HG02973 (cell line): ENCODE results near the gene RIMS4.

Experiments used
- ATAC-seq: cut with Tn5 transposase; IDR thresholded peaks from one replicate; pipeline ENCODE4 v1.9.1; 2021; ENCODE audit warnings: moderate library complexity; ENCODE audit not compliant: unreplicated experiment

The RIMS4 gene

DNA sequence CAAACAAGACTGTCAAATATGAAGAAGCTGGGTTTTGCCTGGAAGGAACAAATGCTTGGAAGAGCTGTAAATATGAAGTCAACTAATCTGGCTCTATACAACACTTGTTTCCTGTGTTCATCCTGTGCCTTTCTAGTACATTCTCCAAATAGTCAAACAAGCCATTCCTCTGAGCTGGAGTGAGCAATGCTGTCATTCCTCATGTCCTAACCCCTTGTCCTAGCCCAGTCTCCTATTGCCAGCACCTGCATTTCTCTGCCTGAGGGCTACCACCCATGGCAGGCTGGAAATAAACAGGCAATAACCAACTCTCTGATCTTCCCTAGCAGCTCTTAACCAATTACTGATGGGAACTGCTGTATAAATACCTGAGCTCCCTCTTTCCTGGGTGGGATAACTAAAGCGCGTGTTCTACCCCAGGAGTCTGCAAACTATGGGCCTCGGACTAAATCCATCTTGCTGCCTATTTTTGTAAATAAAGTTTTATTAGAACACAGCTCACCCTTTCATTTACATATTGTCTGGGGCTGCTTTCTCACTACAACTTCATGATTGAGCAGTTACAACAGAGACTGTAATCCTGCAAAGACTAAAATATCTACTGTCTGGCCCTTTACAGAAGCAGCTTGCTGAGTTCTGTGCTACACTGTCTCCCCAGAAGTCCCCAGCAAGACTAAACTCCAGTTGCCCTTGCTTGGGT lies 13.4 kb downstream of the RIMS4 start:
- no peak for ATAC-seq

DNA sequence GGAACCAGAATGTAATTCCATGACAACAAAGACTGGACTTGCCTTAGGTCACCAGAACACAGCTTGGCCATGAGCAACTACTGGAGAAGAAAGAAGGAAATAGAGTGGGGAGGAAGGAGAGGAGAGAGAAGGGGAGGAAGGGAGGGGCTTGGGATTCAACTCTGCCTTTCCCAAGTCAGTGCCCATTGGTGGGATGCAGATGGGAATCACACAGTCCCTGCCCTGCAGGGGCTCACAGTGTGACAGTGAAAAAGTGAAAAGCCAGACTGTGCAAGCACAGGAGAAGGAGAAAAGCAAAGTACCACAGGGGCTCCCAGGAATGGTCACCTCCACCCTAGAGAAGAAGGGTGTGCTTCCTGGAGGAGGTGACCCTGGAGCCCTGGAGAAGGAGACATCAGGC lies 14.0 kb downstream of the RIMS4 start:
- ATAC-seq, result no peak

DNA sequence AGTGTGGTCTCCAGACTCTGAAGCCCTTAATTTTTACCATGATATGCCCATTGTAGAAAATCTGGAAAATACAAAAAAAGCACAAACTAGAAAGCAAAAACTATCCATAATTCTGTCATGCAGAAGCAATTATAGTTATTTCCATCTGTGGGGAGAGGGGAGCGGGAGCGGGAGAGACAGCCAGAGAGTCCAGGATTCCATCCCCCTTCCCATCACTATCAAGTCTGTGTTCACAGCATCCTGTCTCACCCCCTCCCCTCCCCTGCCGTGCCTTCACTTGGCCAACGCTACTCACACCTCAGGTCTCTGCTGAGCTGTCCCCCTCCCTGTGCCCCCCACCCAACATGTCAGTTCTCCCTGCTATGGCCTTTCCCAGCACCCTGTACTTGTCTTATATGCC lies 14.5 kb downstream of the RIMS4 start:
- no peak for ATAC-seq

DNA sequence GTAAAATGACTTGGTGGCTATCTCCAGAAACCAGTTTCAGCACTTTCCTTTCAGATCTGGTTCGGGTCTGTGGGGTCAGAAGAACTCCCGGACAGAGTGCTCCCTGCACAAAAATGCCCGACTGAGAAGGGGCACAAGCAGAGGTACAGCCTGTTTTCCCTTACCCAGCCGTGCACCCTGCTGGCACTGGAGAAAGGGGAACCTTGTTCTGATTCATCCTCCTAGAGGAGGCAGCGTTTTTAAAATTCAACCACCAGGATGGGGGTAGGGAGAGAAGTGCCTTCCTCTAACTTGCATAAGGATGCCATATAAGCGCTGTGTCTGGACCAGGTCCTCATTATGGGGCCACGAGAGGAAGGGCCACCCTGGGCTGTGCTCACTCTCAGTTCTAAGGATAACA lies 17.6 kb downstream of the RIMS4 start:
- ATAC-seq, result no peak

DNA sequence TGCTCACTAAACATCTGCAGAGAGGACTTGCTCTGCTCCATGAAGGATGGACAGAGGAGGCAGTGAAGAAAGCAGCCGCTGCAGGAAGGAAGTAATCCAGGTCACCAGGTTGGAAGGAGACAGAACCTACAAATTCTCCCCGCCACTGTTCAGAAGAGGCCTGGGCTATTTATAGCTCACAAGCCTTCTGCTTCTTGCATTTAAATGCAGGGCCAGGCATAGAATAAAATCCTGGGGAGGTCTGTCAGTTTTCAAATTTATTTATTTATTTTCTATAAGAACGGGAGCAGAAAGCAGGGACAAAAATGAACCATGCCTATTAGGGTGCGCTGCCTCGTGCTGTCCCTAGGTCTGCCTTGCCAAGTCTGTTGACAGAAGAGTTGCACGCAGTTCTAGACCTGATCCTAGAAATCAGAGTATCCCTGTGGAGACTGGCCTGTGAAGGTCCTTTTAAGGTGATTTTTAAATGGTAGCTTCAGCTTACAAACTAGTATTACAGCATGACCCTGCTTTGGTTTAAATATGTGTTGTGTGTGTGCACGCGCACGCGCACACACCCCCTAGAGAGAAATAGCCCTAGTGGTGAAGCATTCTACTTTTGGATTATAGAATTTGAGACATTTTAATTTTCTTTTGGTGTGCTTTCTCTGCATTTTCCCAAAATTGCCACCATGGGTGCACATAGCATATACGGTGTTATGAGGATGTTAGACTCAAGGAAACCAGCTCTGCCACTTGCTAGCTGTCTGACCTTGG lies 19.5 kb downstream of the RIMS4 start:
- no peak for ATAC-seq

DNA sequence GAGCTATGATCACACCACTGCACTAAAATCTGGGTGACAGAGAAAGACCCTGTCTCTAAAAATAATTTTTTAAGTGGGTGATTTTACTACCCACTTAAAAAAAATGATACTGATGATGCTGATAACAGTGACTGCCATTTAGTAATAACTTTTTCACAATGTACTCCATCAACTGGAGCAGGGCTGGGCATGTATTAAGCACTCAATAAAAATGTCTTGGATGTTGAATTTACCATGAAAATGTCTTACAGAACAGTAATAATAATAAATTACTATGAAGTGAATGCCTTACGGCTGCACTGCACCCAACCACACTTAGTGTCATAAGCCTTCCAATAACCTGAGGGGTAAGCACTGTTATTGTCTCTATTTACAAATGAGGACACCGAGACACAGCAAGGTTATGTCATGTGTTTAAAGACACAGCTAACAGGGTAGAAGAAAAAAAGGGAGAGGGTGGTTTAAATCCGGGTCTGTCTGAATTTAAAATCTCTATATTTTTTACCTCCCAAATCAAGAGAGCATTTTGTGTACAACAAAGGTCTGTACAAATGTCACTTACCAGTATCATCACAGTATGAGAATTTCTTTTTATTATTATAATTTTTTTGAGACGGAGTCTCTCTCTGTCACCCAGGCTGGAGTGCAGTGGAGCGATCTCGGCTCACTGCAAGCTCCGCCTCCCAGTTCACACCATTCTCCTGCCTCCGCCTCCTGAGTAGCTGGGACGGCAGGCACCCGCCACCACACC lies 21.5 kb downstream of the RIMS4 start:
- no peak for ATAC-seq

DNA sequence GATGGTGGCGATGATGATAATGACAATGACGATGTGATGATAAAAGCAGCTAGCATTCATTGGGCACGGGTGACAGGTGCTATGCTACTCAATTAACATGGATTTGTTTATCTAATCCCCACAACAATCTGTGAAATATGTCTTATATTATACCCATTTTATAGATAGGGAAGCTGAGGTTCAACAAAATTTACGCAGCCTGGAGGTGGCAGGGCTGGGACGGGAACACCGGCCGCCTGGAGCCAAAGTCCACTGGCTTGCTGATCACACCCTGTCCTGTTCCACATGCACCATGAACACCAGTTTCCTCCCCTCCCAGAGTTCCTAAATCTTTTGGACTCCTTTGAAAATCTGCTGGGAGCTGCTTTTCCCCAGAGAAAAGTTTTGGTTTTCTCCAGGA lies 23.0 kb downstream of the RIMS4 start:
- no peak for ATAC-seq

DNA sequence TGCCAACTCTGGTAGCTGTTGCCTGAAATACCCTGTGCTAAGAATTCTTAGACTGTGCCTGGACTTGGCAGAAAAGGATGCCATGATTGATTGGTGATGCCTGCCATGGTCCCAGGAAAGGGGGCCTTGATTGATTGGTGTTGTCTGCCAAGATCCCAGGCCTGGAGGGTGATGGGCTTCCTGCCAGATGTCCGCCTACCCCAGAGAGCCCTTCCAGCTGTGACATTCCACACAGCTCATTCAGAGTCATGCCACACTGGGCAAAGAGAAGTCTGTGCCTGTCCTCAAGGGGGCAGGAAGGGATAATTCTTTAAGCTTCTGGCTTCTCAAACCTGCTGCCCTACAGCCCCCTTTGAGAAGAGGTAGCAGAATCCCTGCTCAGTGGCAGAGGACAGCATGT lies 24.6 kb downstream of the RIMS4 start:
- ATAC-seq, result no peak

DNA sequence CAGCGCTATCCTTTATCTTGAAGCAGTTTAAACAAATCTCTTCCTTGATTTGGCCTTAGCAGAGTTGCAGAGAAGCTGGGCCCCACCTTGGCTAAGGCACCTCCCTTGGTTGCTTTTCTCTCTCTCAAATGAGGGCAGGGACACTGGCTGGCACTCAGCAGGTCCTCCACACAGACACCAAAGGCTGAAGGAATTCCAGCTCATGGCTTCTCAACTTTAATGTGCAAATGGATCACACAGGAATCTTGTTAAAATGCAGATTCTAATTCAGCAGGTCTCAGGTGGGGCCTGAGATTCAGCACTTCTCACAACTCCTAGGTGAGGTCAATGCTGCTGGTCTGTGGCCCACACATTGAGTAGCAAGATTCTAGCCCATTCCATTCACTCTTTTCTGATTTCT lies 25.7 kb downstream of the RIMS4 start:
- ATAC-seq, result no peak

DNA sequence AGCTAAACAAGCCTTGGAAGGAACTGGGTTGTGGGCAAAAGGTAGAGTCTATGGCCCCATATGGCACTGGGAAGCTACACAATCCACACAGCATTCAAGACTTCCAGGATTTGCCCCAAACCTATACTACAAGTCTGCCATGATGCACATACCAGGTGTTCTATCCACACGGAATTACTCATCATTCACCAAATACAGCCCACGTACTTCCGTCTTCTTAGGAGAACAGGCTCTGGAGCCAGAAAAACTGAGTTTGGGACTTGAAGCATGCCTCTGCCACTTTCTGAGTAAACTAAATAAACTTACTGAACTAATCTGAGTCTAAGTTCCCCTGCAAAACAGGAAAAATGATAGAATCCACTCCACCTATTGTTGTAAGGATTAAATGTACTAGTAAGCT lies 28.6 kb downstream of the RIMS4 start:
- no peak for ATAC-seq

DNA sequence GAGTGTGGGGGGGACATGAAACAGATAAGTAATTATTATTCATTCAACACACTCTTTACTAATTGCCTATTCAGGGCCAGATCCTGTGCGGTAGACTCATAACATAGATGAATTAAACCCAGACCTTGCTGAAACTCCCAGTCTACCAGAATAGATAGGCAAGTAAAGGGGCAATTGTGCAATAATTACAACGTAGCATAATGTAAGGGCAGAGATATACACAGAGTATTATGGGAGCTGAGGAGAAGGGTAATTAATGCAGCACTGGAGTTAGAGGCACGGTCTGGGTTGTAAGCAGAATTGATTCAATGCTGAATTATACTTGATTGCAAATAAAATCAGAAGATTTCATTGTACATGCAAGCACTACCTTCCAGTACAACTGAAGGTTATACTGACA lies 29.2 kb downstream of the RIMS4 start:
- no peak for ATAC-seq

DNA sequence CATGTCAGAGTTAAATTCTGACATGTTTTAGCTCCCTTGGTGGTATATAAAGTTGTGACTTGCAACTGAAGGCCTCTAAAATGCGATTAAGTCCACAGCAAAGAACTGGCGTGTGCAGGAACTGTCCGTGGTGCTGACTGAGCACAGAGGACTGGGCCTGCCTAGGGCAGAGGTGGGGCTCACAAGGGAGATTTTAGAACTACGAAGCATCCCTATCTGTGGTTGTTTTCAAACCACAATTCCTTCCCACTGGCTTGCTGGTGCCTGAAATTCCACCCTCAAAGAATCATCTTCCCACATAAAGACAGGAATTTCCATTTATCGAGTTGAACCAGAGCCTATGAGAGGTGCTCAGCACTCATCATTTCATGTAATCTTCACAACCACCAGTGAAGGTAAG lies 30.1 kb downstream of the RIMS4 start:
- no peak for ATAC-seq

DNA sequence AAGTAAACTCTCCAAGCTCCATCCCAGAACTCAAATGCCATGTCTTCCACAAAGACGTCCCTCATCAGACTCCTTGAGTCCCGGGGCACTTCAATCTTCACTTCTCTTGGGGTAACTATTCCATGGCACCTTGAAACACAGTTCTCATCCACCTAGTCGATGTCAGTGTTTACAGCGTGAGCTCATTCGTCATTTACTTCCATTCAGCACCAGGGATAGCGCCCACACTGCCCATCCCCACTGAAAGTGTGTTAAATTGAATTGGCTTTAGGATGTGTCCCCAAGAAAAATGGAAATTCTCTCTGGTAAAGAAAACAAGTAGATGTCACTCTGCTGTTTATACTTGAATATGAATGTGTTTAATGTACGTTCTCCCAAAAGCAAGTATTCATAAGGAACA lies 33.4 kb downstream of the RIMS4 start:
- no peak for ATAC-seq

DNA sequence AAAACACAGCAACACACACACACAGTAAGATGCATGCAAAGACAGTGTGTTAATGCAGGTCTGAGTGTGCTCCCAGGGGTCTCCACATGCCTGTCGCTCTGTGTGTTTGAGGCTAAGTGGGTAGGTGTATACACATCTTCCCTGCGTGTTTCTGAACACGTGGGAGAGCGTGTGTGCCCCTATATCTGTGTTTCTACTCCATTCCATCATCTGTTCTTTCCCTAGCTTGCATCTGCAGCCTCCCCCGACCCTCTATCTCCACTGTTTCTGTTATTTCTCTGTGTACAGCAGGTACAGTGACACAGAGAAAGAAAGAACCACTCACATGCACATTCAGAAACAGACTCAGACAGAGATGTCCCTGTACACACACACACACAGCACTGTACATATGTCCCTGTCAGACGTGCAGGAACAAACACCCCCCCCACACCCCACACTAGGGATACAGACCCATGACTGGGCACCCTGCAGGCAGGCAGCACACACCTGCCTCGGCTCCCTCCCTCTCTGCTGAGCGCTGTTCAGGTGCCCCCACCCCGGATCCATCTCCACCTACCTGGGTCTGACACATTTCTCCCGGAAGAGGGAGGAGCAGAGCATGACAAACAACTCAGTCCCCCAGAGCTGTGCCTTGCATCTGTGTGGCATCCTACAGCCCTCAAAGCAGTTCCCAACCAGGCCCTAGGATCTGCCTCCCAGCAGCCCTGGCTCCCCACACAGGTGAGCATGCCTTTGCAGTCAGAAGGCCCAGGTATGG lies 37.1 kb downstream of the RIMS4 start:
- no peak for ATAC-seq

DNA sequence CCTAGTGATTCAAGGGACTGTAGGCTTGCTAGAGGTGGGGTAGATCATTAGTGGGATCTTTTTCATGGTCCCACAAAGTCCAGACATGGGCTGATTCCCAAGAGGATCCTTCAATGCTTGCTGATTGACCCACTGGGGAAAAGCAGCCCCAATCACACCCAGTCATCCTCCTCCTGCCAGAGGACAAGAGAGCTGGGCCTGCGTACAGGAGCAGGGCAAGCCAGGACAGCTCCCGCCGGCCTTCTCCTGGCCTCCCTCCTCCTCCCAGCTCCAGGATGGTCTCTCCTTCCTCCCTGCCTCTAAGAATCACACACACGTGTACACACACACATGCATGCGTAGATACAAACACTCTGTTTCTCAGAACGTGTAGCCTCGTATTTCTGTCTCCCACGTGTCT lies 37.7 kb downstream of the RIMS4 start:
- ATAC-seq, result no peak

DNA sequence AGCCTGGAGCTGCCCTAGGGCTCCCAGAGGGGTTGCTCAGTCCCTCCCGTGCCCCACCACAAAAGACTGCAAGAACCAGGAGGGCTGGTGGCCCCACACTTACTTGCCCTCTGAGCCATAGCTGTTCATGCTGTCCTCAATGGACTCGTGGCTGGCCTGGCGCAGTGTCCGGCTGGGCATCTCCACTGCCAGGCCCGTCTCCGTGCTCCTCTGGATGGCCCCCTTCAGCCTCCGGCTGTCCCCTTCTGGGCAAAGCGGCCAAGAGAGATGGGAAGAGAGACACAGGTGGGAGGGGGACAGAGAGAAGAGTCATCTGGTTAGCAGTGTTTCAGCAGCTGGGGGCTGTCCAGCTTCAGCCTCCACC lies 39.2 kb downstream of the RIMS4 start:
- ATAC-seq, result no peak

DNA sequence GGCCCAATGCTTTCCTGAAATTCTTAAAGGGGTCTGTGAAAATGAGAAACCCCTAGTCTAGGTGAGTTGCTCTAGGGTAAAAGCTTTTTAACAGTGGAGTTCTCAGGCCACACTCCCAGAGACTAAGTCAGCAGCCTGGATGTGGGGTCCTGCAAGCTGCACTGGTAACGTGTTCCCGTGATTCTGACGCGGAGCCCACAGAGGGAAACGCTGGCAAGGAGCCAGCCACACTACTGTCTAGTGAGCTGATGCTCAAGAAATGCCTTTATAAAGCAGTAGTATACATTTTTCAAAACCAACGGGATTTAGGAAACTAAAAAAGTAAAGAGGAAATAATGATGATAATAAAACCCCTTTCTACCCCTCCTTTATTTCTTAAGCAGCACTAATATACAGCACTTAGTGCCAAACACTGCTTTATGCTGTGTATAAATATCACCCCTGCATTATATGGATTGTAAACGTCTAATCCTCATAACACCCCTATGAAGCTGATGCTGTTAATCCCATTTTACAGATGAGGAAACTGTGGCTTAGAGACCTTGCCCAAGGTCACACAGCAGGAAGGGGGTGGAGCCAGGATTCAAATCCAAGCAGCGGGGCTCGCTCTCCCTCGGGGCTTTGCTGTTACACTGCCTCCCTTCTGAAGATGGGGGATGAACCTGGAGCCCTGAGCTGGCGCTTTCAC lies 39.7 kb downstream of the RIMS4 start:
- no peak for ATAC-seq

DNA sequence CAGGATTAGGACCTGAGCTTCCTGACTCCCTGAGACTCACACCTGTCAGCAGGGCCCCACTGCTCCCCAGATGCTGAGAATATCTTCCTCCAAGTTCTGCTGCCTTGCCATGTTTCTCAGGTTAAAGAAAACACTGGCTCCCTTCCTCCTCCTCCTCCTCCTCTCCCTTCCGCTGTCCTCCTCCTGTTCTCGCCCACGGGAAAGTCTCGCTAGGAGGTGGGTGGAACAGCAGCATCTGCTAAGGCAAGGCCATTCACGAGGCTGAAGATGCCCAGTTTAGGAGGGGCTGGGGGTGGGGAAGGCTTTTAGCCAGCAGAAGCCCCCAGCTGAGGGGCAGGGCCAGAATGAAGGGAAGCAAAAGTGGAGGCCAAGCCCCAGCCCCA lies 40.9 kb downstream of the RIMS4 start:
- no peak for ATAC-seq

DNA sequence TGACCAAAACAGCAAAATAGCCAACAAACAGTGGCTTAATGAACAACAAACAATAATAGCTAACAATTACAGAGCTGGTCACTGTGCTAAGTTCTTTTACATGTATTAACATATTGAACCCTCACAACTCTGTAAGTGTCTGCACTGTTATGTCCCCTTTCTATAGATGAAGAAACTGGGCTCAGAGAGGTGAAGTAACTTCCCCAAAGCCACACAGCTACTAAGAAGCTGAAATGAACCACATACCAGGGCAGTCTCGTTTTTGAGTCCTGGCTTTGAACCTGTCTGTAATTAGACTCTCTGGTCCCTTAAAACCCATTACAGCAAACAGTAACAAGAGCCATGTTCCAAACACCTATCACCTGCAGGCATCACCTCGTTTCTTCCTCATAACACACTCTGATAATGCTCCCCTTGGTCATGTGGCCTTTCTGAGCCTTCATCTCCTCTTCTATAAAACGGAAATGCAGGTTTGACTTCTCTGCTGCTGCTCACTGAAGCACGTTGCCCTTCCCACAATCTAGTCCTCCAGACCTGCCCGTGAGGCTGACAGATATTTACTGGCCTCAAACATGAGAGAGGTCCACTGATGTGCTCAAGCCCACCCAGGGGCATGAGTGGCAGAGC lies 41.4 kb downstream of the RIMS4 start:
- ATAC-seq, result no peak

DNA sequence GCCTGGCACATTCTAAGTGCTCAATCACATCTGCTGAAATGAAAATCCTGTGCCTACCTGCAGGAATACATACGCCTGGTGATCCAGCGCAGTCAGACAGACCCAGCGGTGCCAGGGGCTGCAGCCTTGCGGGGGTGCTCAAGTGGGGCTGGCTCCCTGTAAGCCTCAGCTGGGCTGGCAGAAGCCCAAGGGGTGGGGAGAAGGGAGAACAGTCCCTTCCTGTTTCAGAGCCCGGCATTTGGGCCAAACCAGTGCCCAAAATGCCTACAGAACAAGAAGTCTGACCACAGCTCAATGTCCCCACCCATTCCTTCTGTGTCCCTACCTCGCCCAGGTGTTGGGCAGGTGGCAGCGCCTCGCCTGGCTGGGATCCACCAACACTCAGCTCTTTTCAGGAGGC lies 42.1 kb downstream of the RIMS4 start:
- no peak for ATAC-seq
